COLO829 (cell line): ENCODE results near the gene MAD1L1.
"Not testable (repeated sequence)": the region's sequence is repeated elsewhere in the genome, so short reads cannot be mapped to it uniquely, and the experiment has no call there.

Source experiments
- DNase-seq: peaks from one replicate; pipeline ENCODE4 v3.0.0; 2012; ENCODE audit warnings: low spot score

Gene MAD1L1

DNA sequence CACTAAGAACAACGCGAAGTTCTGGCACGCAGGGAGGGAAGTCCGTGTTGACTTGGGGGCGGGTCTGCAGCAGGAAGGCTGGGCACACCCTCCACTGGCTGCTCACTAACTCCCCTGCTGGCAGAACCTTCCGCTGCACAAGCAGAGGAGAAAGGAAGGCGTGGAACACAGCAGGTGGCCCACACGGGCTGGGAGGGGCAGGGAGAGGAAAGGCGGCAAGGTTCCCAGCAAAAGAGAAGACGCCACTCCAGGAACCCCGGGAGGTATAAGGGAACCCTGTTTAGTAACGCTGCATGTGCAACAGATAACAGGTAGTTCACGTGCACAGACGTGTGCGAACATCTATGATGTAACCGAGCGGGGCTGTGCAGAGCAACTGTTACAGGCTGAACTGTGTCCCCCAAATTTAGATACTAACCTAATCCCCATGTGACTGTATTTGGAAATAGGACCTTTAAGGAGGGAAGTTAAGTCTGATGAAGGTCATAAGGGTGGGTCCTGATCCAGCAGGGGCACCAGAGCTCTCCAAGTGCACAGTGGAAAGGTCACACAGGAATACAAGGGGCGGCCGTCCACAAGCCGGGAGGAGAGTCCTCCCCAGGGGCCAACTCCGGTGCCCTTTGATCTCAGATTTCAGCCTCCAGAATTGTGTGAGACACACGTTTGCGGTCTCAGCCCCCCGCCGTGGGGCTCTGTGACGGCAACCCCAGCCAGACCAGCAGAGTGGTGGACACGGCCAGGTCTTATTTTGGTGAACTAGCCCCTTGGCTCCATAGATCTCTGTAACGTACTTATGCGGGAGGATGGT is 357.1 kb downstream of the MAD1L1 start:
- DNase-seq = not testable (repeated sequence)

DNA sequence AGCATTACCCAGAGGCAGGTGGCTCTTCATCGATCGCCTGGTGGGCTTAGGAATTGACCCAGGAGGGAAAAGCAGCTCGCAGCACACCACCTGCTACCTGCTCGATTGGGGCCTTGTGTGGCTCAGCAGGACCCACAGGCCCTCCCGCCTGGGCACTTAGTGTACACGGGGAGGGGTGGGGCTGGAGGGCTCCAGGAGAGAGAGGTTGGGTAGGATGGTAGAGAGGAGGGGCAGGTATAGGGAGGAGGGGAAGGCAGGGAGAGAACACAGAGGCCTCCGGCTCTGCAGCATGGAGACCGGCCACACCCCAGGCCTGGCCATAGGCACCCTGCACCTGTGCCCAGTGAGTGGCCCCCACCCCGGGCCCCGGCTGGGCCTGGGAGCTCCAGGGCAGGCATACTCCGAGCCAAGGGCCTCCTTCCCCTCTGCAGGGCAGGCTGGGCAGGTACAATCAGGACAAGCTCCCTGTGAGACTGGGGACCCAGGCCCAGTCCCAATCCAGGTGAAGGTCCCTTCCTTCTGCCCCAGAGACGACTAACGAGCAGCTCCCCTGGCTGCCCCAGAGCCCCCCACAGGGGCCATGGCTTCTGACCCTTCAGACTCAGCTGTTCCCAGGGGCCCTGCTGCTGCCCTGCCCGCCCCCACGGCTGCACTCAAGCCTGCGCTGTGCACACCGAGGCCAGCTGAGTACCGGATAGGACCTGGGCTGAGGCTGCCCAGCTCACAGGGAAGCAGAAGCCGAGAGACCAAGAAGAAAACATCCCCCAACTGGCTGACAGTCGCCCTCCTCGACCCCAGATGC is 358.0 kb downstream of the MAD1L1 start:
- DNase-seq = not testable (repeated sequence)

DNA sequence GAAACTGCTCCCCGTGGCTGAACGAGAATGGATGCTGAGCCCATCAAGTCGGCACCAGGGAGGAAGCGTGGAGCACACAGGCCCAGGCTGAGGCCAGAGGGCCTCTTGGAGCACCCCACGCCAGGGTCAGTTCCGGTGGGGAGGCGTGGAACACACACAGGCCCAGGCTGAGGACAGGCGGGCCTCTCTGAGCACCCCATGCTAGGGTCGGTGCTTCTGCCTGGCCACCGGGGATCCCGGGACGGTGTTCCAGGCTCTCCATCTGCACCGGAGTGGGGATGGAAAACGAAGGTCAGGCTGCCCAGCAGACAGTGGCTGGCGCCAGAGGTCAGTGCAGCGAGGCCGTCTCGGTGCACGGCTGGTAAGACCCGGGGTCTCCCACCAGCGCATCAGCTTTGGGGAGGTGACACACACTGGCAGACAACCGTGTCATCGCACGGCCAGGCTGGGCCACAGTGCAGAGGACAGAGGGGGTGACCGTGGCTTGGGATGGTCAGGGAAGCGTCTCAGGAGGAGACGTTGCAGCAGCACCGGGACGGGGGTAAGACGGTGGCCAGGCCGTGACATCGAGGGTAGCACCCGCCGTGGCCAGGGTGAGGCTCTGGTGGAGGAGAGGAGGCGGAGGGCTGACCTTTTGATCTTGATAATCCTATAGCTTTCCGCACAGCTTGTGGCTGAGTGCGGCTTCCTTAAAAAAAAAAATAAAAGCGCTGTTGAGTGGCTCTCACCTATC is 358.7 kb downstream of the MAD1L1 start:
- no peak for DNase-seq

DNA sequence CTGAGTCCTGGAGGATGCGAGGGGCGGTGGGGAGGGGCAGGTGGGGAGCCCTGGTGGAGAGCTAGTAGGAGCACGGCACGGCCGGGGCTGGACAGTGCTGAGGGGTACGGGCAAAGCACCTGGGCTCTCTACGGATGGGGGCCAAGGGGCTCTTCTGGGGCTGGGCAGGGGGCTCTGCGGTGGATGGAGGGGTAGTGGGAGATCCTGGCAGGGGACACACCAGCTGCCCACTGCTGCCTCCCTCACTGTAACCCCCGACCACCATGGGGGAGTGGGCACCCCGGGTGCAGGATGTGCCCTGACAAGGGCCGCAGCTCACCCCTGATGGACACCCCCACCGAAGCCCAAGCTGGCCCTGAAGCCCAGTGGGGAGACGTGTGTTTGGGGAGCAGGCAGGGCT is 359.3 kb downstream of the MAD1L1 start:
- no peak for DNase-seq

DNA sequence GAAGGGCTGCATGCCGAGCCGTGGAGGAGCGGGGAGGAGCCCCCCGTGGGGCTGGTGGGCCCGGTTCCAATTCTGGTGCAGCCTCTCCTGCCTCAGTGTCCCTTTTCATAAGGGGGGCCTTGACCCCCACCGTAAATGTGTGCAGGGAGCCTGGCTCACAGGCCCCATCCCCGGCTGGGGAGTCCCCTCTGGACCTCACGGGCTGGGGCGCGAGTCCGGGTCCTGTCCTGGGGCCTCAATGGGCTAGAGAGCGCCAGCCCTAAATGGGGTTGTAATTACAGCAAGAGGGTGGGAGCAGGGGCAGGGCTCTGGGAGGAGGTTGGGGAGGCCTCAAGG is 359.7 kb downstream of the MAD1L1 start:
- no peak for DNase-seq

DNA sequence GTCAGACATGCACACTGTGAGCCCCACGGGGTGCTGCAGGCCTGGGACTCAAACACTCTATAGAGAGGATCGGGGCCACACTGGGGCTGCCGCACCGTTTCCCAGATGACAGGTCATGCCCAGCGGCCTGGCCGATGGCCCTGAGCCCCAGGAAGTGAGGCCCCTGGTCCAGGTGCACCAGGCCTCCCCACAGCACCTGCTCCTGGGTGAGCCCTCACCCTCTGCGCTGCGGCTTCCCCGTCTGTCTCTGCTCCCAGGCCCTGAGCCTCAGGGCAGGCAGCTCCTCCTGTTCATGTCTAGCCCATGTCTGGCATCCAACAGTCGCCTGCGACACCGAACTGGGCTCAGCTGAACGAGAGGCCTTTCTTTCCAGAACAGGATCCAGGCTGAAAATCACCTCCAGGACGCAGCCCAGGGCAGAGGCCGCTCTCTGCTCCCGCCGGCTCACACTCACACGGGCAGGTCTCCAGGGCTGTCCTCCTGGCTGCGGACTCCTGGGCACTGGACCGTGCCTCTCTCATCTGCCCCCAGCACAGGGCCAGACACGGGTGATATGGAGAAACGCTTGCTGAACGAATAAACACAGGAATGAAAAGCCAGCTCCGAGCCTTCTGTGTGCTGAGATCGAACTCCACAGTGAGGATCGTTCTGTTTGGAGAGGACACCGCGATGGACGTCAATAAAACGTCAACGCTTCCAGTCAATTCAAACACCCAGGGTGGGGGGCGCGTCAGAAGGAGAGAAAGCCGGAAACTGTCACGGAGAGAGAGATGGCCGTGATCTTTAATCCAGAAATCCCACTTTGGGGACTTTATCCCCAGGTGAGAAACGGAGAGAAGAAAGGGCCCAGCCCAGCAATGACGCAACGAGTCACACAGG is 360.3 kb downstream of the MAD1L1 start:
- no peak for DNase-seq

DNA sequence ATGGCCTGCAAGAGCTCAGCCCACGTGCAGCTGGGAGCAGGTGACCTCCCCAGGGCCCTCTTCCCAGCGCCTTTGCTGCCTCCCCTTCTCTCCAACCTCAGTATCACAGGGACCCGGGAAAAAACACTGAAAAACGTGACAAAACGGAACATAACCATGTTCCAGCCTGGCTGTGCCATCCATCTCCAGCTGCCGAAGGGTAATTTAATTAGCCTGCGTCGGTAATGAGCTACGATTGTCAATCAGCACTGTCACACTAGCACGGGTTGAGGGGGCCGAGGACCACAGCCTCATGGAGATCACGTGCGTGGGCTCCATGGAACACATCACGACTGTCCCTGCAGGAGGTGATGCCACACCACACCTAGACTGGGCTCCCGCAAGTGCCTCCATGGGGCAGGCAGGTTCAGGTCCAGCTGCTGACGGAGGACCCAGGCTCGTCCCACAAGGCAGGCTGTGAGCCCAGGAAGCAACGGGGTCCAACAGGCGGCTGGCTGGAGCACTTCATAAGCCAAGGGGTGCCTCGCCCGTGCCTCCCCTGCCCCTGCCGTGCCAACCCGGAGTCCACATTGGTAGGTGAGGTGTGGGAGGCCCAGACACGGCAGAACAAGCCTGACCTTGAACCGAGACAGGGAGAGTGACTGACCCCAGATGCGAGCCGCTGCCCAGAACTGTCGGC is 363.2 kb downstream of the MAD1L1 start:
- no peak for DNase-seq

DNA sequence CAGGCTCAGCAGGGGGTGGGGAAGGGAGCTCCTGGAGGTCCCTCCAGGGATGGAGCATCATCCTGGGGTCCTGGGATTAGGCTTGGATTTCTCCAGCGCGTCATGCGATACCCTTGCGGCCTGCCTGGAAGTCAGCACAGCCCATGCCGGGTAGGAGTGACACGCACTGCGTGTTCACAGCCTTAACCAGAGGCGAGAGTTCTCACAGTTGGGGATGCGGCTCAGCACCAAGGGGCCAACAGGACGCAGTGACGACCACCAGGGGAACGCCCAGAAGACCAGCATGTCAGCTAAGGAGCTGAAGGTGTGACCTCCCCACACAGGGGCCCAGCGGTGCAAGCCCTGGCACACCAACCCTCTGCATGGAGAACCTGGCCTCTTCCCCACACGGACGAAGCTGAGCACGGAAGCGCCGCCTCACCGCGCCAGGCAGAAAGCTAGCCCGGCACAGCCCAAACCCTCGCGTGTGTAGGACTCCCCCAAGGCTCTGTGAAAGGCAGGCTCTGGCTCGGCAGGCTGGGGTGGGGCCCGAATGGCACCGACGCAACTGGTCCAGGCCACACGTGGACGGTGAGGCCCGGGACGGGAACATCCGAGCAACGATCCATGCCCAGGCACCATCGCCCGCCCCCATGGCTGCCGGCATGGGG is 364.1 kb downstream of the MAD1L1 start:
- DNase-seq = no peak

DNA sequence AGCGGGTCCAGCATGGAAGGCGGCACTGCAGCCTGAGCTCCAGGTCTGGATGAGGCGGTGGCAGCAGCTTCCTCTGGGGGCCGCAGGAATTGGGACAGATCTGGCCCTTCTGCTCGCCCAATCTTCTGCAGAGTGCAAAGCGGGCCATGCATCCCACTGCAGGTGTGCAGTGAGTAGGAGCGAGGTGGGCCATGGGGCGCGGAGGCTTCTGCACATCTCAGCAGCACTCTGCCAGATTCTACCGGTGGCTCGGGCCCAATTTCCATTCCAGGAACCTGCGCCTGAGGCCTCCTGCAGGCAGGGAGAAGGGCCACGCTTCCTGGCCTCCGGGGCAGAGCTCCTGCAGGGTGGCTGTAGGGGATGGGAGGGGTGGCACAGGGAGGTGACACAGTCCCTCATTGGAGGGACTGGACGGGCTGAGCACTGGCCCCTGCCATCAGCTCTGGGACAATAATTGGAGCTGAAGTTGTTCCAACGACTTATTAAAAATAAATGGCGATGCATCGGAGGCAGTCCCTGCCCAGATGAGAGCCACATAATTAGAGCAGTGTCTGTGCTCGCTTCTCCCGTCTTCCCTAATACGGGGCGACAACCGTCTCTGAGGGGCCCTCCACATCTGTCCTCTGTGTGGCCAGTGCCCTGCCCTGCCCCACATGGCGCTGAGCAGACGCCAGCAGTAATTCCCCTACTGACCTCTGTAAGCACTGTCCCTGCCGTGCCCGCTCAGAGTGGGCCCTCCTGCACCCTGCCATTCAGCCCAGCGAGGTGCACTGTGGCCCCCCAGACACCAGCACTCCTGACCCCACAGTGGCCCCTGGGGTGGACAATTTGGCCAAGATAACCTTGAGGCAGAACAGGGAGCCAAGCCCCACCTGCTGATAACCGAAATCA is 365.1 kb downstream of the MAD1L1 start:
- no peak for DNase-seq

DNA sequence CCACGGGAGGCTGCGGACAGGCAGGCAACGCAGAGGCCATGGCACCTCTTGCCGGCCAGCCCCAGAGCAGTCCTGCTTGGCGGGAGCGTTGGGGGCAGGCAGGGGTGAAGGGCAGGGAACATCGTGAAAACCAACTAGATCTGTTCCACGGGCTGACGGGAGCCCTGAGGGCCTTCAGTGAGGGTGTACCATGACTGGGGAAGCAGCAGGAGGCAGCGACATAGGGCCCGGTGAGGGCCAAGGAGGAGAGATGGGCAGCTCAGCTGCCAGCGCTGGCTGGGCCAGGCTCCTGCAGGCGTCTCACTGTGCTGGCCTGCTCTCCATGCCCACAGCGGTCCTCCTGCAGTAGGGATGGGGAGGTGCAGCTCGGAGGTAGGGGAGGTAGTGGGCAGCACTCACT is 366.1 kb downstream of the MAD1L1 start:
- DNase-seq = no peak

DNA sequence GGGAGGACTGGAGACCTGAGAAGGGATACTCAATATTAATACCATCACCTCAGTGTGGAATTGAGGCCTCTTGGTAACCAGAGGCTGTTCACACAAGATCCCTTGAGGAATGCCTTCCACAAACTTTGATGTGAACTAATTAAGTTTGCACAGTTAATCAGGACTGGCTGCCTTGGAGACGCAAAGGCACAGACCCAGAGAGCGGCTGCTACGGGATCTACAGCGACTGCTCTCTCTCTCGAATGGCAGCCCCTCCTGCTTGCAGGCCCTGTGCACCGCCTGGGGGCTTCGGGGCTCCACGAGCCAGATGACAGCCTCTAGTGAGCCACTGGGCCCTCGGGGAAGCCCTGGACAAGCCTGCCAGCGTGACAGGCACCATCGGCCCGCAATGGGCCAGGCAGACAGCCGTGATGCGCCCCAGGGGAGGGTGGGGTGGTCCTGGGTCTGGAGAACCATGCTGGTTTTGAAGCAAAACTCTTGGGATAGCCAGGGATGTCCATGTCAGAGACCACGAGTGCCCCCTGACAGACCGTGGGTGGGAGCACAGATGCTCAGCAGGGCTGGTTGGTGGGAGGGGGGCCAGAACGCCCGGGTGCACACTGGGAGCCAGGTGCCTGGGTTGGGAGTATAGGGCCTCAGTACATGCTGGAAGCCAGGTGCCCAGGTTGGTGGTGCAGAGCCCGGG is 367.0 kb downstream of the MAD1L1 start:
- no peak for DNase-seq

DNA sequence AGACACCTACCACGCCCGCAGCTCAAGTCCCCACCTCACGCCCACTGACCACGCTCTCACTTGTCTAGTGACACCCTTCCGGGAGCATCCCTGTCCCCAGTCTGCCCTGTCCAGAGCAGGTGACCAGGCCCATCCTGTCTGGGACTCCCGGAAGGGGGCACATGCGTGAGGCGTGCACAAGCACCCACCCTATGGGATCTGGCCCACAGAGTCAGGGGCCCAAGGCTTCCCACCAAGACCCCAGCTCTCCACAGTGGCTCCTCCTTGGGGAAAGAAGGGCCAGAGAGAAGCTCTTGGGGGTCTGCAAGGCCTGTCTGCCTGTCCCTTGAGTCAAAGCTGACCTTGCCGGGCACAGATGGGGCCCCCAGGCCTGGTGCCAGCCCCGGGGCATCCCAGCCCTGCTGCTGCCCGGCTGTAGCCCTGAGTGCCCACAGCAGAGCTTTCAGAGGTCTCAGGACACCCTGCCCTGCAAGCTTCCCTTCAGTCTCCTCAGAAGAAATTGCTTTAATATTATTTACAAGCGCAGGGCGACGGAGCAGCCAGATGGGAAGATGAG is 367.7 kb downstream of the MAD1L1 start:
- DNase-seq = no peak

DNA sequence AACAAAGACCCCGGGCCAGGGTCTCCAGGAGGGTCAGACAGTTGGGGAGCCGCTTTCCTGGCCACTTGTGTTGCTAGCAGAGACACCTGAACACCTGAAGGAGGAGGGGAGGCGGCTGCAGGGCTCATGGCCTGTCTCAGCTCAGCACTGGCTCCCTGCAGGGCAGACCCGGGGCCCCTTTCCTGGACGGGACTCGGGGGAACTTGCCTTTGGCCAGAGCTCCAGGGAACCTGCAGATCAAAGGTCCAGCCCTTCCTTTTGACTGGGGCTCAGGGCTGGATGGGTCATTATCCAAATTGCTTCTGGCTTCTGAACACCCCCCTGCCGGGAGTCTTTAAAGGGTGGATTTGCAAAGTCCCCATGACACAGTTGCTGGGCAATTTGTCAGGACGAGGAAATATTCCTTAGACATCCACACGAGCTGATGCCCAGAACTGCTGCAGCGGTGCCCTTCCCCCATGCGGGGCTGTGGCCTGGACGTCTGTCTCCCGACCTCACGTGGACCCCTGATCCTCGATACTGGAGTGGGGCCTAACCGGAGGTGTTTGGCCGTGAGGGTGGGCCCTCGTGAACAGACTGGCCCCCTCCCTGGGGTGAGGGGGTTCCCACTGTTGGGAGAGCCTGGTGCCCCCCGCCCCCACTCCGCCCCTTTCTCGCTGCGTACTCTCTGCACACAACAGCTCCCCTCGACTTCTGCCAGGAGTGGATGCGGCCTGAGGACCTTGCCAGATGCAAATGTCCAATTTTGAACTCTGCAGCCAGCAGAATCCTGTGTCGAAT is 368.4 kb downstream of the MAD1L1 start:
- no peak for DNase-seq

DNA sequence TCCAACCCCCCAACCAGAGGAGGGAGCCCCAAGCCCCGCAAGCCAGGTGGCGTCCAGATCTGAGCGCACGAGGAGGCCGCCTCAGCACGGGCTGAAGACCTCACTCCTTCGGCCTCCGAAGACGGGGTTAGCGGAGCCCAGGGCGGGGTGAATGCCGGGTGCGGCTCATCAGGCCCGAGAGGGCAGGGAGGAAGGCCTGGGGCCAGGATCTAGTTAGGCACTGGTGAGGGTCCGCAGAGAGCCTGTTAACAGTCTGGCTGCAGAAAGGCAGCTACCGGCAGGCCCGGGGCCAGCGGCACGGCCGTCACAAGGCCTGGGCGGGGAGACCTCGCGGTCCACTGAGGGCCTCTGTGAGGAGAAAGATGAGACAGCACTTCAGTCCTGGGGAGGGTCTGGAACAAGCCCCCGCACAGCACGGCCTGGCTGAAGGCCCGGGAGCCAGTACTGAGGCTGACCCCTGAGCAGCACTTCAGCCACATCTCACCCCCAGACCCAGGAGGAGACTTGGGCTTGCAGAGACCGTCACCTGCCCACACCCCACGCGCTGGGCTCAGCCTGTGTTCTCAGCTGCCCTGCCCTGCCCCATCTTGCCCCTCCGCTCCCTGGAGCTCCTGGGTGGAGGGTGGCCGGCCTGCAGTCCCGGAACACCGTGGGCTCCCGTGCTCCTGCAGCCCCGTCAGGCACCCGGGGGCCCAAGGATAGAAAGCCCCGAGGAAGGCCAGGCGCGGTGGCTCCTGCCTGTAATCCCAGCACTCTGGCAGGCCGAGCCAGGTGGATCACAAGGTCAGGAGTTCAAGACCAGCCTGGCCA is 369.4 kb downstream of the MAD1L1 start:
- DNase-seq = no peak

DNA sequence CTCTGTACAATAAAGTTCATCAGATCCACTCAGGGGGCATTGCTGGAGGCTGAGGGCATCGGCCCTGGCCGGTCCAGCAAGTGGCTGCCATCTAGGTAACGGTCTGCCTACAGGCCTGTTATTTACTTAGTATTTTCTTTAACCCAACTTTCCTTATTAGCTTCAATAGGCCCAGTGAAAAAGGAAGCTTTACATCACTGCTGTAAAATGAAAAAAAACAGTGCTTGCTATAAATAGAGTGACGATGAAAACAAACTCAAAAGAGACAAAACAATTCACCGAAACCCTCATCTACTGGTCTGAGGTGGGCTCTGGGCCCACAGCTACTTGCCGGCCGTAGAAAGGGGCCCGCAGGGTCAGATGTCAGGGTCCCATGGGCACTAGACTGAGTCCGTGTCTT is 370.2 kb downstream of the MAD1L1 start:
- no peak for DNase-seq

DNA sequence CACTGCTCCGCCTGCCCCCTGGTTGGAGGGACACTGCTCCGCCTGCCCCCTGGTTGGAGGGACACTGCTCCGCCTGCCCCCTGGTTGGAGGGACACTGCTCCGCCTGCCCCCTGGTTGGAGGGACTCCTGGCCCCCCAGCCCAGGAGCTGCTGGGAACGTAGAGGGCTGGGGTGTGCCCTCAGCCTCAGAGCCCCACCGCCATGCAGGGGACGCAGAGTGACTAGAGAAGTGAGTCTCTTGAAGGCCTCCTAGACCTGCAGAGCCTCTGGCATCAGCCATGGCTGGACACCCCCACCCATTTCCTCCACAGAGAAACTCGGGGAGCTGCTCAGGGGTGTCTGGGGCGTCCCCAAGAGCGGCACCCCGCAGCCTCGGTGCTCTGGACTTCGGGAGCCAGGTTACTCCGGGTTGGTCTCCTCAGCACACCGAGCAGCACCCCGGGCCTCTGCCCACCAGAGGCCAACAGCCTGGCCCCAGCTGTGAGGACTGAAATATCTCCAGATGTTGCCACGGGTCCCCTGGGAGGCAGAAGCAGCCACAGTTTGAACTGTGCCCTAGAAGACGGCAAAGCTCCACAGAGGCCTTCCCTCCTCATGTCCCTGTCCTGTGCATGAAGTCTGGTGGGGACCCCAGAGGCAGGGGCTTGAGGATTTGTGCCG is 370.8 kb downstream of the MAD1L1 start:
- no peak for DNase-seq
